Neural progenitor cell (in vitro differentiated cells): Measurements from ENCODE around the gene ZNF471. TPM values are rescaled to one million over a fixed set of nuclear protein-coding genes. Genes with fewer than 3 reads are reported as not detected.

Experiments used
- DNase-seq: peaks from one replicate; pipeline ENCODE4 v3.0.0-alpha.2; 2016; ENCODE audit warnings: low spot score
- H2AFZ ChIP-seq: fragments of 200-600 bp; sonication (generic); replicated peaks from 2 replicates; pipeline ENCODE4 v1.6.1; 2016; ENCODE audit warnings: antibody characterized with exemption
- H3F3A ChIP-seq: fragments of 200-600 bp; sonication (generic); 2 replicates; pipeline ENCODE4 v1.6.1; 2016; ENCODE audit warnings: antibody characterized with exemption, low read depth
- H3K27ac ChIP-seq: fragments of 200-600 bp; sonication (generic); 2 replicates; pipeline ENCODE4 v1.5.1; 2016; ENCODE audit warnings: mild to moderate bottlenecking
- H3K27me3 ChIP-seq: fragments of 200-600 bp; sonication (generic); 2 replicates; pipeline ENCODE4 v1.6.1; 2016; ENCODE audit warnings: mild to moderate bottlenecking, moderate library complexity
- H3K36me3 ChIP-seq: fragments of 200-600 bp; sonication (generic); 2 replicates; pipeline ENCODE4 v1.5.1; 2016
- H3K4me1 ChIP-seq: fragments of 200-600 bp; sonication (generic); 2 replicates; pipeline ENCODE4 v1.6.1; 2016; ENCODE audit warnings: mixed run types
- H3K4me2 ChIP-seq: fragments of 200-600 bp; sonication (generic); 2 replicates; pipeline ENCODE4 v1.6.1; 2016
- H3K4me3 ChIP-seq: fragments of 200-600 bp; sonication (generic); 2 replicates; pipeline ENCODE4 v1.5.1; 2016
- H3K79me2 ChIP-seq: fragments of 200-600 bp; sonication (generic); 2 replicates; pipeline ENCODE4 v1.6.1; 2016; ENCODE audit warnings: low read depth
- H3K9ac ChIP-seq: fragments of 200-600 bp; sonication (generic); 2 replicates; pipeline ENCODE4 v1.6.1; 2016
- H3K9me3 ChIP-seq: fragments of 200-600 bp; sonication (generic); 2 replicates; pipeline ENCODE4 v1.5.1; 2016; ENCODE audit warnings: low read depth
- H4K20me1 ChIP-seq: fragments of 200-600 bp; sonication (generic); 2 replicates; pipeline ENCODE4 v1.6.1; 2016; ENCODE audit warnings: low read depth
- H3K27ac Mint-ChIP-seq: 3 replicates; pipeline ENCODE4 v1.8.0; 2021; ENCODE audit warnings: mixed read lengths
- H3K27me3 Mint-ChIP-seq: 2 replicates; pipeline ENCODE4 v1.8.0; 2022; ENCODE audit warnings: low read depth, mild to moderate bottlenecking, inconsistent platforms, moderate library complexity, mixed read lengths; ENCODE audit not compliant: insufficient read depth
- H3K36me3 Mint-ChIP-seq: 3 replicates; pipeline ENCODE4 v1.8.0; 2021; ENCODE audit warnings: mixed read lengths
- H3K4me1 Mint-ChIP-seq: 3 replicates; pipeline ENCODE4 v1.8.0; 2021; ENCODE audit warnings: mixed read lengths
- H3K4me3 Mint-ChIP-seq: 3 replicates; pipeline ENCODE4 v1.8.0; 2021; ENCODE audit warnings: mild to moderate bottlenecking, moderate library complexity, mixed read lengths
- H3K9me3 Mint-ChIP-seq: 3 replicates; pipeline ENCODE4 v1.8.0; 2020; ENCODE audit warnings: mixed read lengths
- CTCF ChIP-seq: fragments of 200-600 bp; sonication (generic); IDR thresholded peaks from 2 replicates; pipeline ENCODE4 v1.5.1; 2017; ENCODE audit warnings: antibody characterized with exemption, mild to moderate bottlenecking
- EZH2 ChIP-seq: fragments of 200-600 bp; sonication (generic); IDR thresholded peaks from 2 replicates; pipeline ENCODE4 v1.6.1; 2017; ENCODE audit warnings: antibody characterized with exemption, mild to moderate bottlenecking, moderate library complexity
- EZH2phosphoT487 ChIP-seq: fragments of 200-600 bp; sonication (generic); IDR thresholded peaks from 2 replicates; pipeline ENCODE4 v1.6.1; 2017; ENCODE audit warnings: antibody characterized with exemption
- total RNA-seq: library from RNA; depleted of rRNA; stranded (reverse); fragments of >200 nt; gene quantifications from 2 replicates; pipeline ENCODE4 v1.2.3, GENCODE V29; 2015; ENCODE audit warnings: low replicate concordance

Gene ZNF471
- total RNA-seq, 1 donor from 2014 or later = 1.4 TPM

- Histone ChIP-seq H3K9ac (no peak overlapping the region), H3K79me2 (no peaks in the 10 kb centered on the region), H3K27ac (no peak overlapping the region), H3K36me3 (peaks cover 27% of the 10 kb centered on the region), H3K27me3 (no peaks in the 10 kb centered on the region), H3K4me2 (no peak overlapping the region), H2AFZ (no peak overlapping the region), H3F3A (peaks cover 5% of the 10 kb centered on the region), H3K4me1 (no peaks in the 10 kb centered on the region), H3K4me3 (no peak overlapping the region), H3K9me3 (peaks cover 11% of the 10 kb centered on the region), H4K20me1 (no peaks in the 10 kb centered on the region)
- Mint-ChIP-seq H3K9me3 (peaks cover 62% of the 10 kb centered on the region), H3K27ac (no peak overlapping the region), H3K4me3 (no peak overlapping the region), H3K27me3 (peaks cover 2% of the 10 kb centered on the region), H3K36me3 (peaks cover 35% of the 10 kb centered on the region), H3K4me1 (no peaks in the 10 kb centered on the region)
- TF ChIP-seq EZH2phosphoT487 = no peak
- no peak for TF ChIP-seq CTCF
- TF ChIP-seq EZH2 = no peak
- no peak for DNase-seq
Observed at GRCh38 chr19:56543776-56544175, 36.1 kb downstream of the ZNF471 start.

- H3K27me3 Mint-ChIP-seq = peaks cover 2% of the 10 kb centered on the region
- H3K4me2 ChIP-seq = no peak overlapping the region
- no peak overlapping the region for H3K4me3 ChIP-seq
- no peaks in the 10 kb centered on the region for H3K4me1 ChIP-seq
- peak; percentile 6 for DNase-seq
- no peaks in the 10 kb centered on the region for H3F3A ChIP-seq
- H3K4me3 Mint-ChIP-seq = no peak overlapping the region
- no peaks in the 10 kb centered on the region for H3K4me1 Mint-ChIP-seq
- H3K9me3 ChIP-seq = peaks cover 32% of the 10 kb centered on the region
- no peak overlapping the region for H2AFZ ChIP-seq
- TF ChIP-seq CTCF = peak; percentile 27
- TF ChIP-seq EZH2phosphoT487 = no peak
- peaks cover 55% of the 10 kb centered on the region for H3K36me3 ChIP-seq
- no peaks in the 10 kb centered on the region for H4K20me1 ChIP-seq
- no peak overlapping the region for H3K27ac ChIP-seq
- peaks cover 35% of the 10 kb centered on the region for H3K36me3 Mint-ChIP-seq
- H3K9me3 Mint-ChIP-seq = peaks cover 52% of the 10 kb centered on the region
- H3K9ac ChIP-seq = no peak overlapping the region
- no peaks in the 10 kb centered on the region for H3K79me2 ChIP-seq
- H3K27ac Mint-ChIP-seq = no peak overlapping the region
- no peaks in the 10 kb centered on the region for H3K27me3 ChIP-seq
Observed at GRCh38 chr19:56547535-56547934, 39.9 kb downstream of the ZNF471 start.

GRCh38 chr19:56554272-56554869 is 46.7 kb downstream of the ZNF471 start:
- DNase-seq = no peak
- peaks cover 41% of the 10 kb centered on the region for H3K36me3 Mint-ChIP-seq
- no peaks in the 10 kb centered on the region for H3K79me2 ChIP-seq
- H3K27ac Mint-ChIP-seq = no peak overlapping the region
- no peak overlapping the region for H2AFZ ChIP-seq
- no peak overlapping the region for H3K27ac ChIP-seq
- no peak overlapping the region for H3K4me3 Mint-ChIP-seq
- no peaks in the 10 kb centered on the region for H3K4me1 Mint-ChIP-seq
- H3K9me3 ChIP-seq = peaks cover 50% of the 10 kb centered on the region
- H4K20me1 ChIP-seq = no peaks in the 10 kb centered on the region
- no peak overlapping the region for H3K4me2 ChIP-seq
- H3K27me3 ChIP-seq = no peaks in the 10 kb centered on the region
- H3K9me3 Mint-ChIP-seq = peaks cover 66% of the 10 kb centered on the region
- H3K27me3 Mint-ChIP-seq = no peaks in the 10 kb centered on the region
- no peaks in the 10 kb centered on the region for H3F3A ChIP-seq
- H3K36me3 ChIP-seq = peaks cover 49% of the 10 kb centered on the region
- H3K4me1 ChIP-seq = no peaks in the 10 kb centered on the region
- TF ChIP-seq EZH2 (no peak), CTCF (no peak), EZH2phosphoT487 (no peak)
- no peak overlapping the region for H3K9ac ChIP-seq
- H3K4me3 ChIP-seq = no peak overlapping the region
